ENCODE data around the gene BTN3A1.
A peak's percentile ranks its signal among the peaks of the same experiment; 100 is the strongest.

BTN3A1 gene

GRCh38 chr6:26398555-26398954 is 3.5 kb upstream of the BTN3A1 start:
- no peaks in the 10 kb centered on the region for H3K27me3 ChIP-seq (ENCODE audit: control insufficient read depth, insufficient read depth, low read length)
- no peak overlapping the region for H3K4me2 ChIP-seq (ENCODE audit: low read length)
- no peak overlapping the region for H3K9ac ChIP-seq (ENCODE audit: low read depth, low read length)
- peaks cover 20% of the 10 kb centered on the region for H3K4me1 ChIP-seq (ENCODE audit: control insufficient read depth, insufficient read depth, low read length)
- no peaks in the 10 kb centered on the region for H3K9me3 ChIP-seq (replicated peaks; ENCODE audit: low read length)
- H3K4me3 ChIP-seq (ENCODE audit: low read length), result no peak overlapping the region
- H3K36me3 ChIP-seq (ENCODE audit: insufficient read depth, low read length), result no peaks in the 10 kb centered on the region

GRCh38 chr6:26400626-26401025 is 1.4 kb upstream of the BTN3A1 start:
- no peaks in the 10 kb centered on the region for H3K27me3 ChIP-seq (ENCODE audit: control insufficient read depth, insufficient read depth, low read length)
- no peak overlapping the region for H3K4me3 ChIP-seq (ENCODE audit: low read length)
- no peaks in the 10 kb centered on the region for H3K9me3 ChIP-seq (replicated peaks; ENCODE audit: low read length)
- H3K9ac ChIP-seq (ENCODE audit: low read depth, low read length), result no peak overlapping the region
- H3K36me3 ChIP-seq (ENCODE audit: insufficient read depth, low read length), result no peaks in the 10 kb centered on the region
- H3K4me2 ChIP-seq (ENCODE audit: low read length), result no peak overlapping the region
- H3K4me1 ChIP-seq (ENCODE audit: control insufficient read depth, insufficient read depth, low read length), result peaks cover 8% of the 10 kb centered on the region

- Histone ChIP-seq H3K4me2 (ENCODE audit: low read length) (peak overlapping the region; percentile 81), H3K27me3 (ENCODE audit: control insufficient read depth, insufficient read depth, low read length) (no peaks in the 10 kb centered on the region), H3K4me3 (ENCODE audit: low read length) (peak overlapping the region; percentile 85), H3K4me1 (ENCODE audit: control insufficient read depth, insufficient read depth, low read length) (peaks cover 8% of the 10 kb centered on the region), H3K9ac (ENCODE audit: low read depth, low read length) (peak overlapping the region; percentile 78), H3K36me3 (ENCODE audit: insufficient read depth, low read length) (no peaks in the 10 kb centered on the region), H3K9me3 (replicated peaks; ENCODE audit: low read length) (no peaks in the 10 kb centered on the region)
These were observed 587 bp upstream of the BTN3A1 start for GRCh38 chr6:26401389-26401986.

GRCh38 chr6:26403893-26404292 is 1.8 kb downstream of the BTN3A1 start:
- Histone ChIP-seq H3K4me2 (ENCODE audit: low read length) (no peak overlapping the region), H3K4me3 (ENCODE audit: low read length) (no peak overlapping the region), H3K27me3 (ENCODE audit: control insufficient read depth, insufficient read depth, low read length) (no peaks in the 10 kb centered on the region), H3K9me3 (replicated peaks; ENCODE audit: low read length) (no peaks in the 10 kb centered on the region), H3K9ac (ENCODE audit: low read depth, low read length) (no peak overlapping the region), H3K36me3 (ENCODE audit: insufficient read depth, low read length) (no peaks in the 10 kb centered on the region), H3K4me1 (ENCODE audit: control insufficient read depth, insufficient read depth, low read length) (peaks cover 8% of the 10 kb centered on the region)

- Histone ChIP-seq H3K4me3 (ENCODE audit: low read length) (no peak overlapping the region), H3K27me3 (ENCODE audit: control insufficient read depth, insufficient read depth, low read length) (no peaks in the 10 kb centered on the region), H3K36me3 (ENCODE audit: insufficient read depth, low read length) (no peaks in the 10 kb centered on the region), H3K4me2 (ENCODE audit: low read length) (no peak overlapping the region), H3K4me1 (ENCODE audit: control insufficient read depth, insufficient read depth, low read length) (peaks cover 8% of the 10 kb centered on the region), H3K9ac (ENCODE audit: low read depth, low read length) (no peak overlapping the region), H3K9me3 (replicated peaks; ENCODE audit: low read length) (no peaks in the 10 kb centered on the region)
These were observed 2.5 kb downstream of the BTN3A1 start for GRCh38 chr6:26404546-26404945.

GRCh38 chr6:26408828-26409730 is 7.0 kb downstream of the BTN3A1 start:
- H3K4me2 ChIP-seq (ENCODE audit: low read length), result no peak overlapping the region
- no peak overlapping the region for H3K4me3 ChIP-seq (ENCODE audit: low read length)
- H3K4me1 ChIP-seq (ENCODE audit: control insufficient read depth, insufficient read depth, low read length), result peaks cover 4% of the 10 kb centered on the region
- H3K27me3 ChIP-seq (ENCODE audit: control insufficient read depth, insufficient read depth, low read length), result no peaks in the 10 kb centered on the region
- no peaks in the 10 kb centered on the region for H3K36me3 ChIP-seq (ENCODE audit: insufficient read depth, low read length)
- H3K9ac ChIP-seq (ENCODE audit: low read depth, low read length), result no peak overlapping the region
- no peaks in the 10 kb centered on the region for H3K9me3 ChIP-seq (replicated peaks; ENCODE audit: low read length)

- Histone ChIP-seq H3K4me3 (ENCODE audit: low read length) (no peak overlapping the region), H3K4me2 (ENCODE audit: low read length) (no peak overlapping the region), H3K36me3 (ENCODE audit: insufficient read depth, low read length) (no peaks in the 10 kb centered on the region), H3K4me1 (ENCODE audit: control insufficient read depth, insufficient read depth, low read length) (peaks cover 4% of the 10 kb centered on the region), H3K27me3 (ENCODE audit: control insufficient read depth, insufficient read depth, low read length) (no peaks in the 10 kb centered on the region), H3K9me3 (replicated peaks; ENCODE audit: low read length) (no peaks in the 10 kb centered on the region), H3K9ac (ENCODE audit: low read depth, low read length) (no peak overlapping the region)
These were observed 9.7 kb downstream of the BTN3A1 start for GRCh38 chr6:26411751-26412150.

- H3K4me1 ChIP-seq (ENCODE audit: control insufficient read depth, insufficient read depth, low read length), result peaks cover 4% of the 10 kb centered on the region
- H3K27me3 ChIP-seq (ENCODE audit: control insufficient read depth, insufficient read depth, low read length), result no peaks in the 10 kb centered on the region
- H3K36me3 ChIP-seq (ENCODE audit: insufficient read depth, low read length), result no peaks in the 10 kb centered on the region
- H3K4me2 ChIP-seq (ENCODE audit: low read length), result no peak overlapping the region
- H3K9ac ChIP-seq (ENCODE audit: low read depth, low read length), result no peak overlapping the region
- H3K9me3 ChIP-seq (replicated peaks; ENCODE audit: low read length), result no peaks in the 10 kb centered on the region
- no peak overlapping the region for H3K4me3 ChIP-seq (ENCODE audit: low read length)
These were observed 10.2 kb downstream of the BTN3A1 start for GRCh38 chr6:26412228-26412627.

- Histone ChIP-seq H3K4me2 (ENCODE audit: low read length) (no peak overlapping the region), H3K4me1 (ENCODE audit: control insufficient read depth, insufficient read depth, low read length) (peaks cover 4% of the 10 kb centered on the region), H3K9ac (ENCODE audit: low read depth, low read length) (no peak overlapping the region), H3K27me3 (ENCODE audit: control insufficient read depth, insufficient read depth, low read length) (no peaks in the 10 kb centered on the region), H3K36me3 (ENCODE audit: insufficient read depth, low read length) (no peaks in the 10 kb centered on the region), H3K9me3 (replicated peaks; ENCODE audit: low read length) (no peaks in the 10 kb centered on the region), H3K4me3 (ENCODE audit: low read length) (no peak overlapping the region)
These were observed 10.9 kb downstream of the BTN3A1 start for GRCh38 chr6:26412954-26413353.

- peaks cover 4% of the 10 kb centered on the region for H3K4me1 ChIP-seq (ENCODE audit: control insufficient read depth, insufficient read depth, low read length)
- H3K9ac ChIP-seq (ENCODE audit: low read depth, low read length), result no peak overlapping the region
- no peak overlapping the region for H3K4me2 ChIP-seq (ENCODE audit: low read length)
- no peak overlapping the region for H3K4me3 ChIP-seq (ENCODE audit: low read length)
- H3K27me3 ChIP-seq (ENCODE audit: control insufficient read depth, insufficient read depth, low read length), result no peaks in the 10 kb centered on the region
- no peaks in the 10 kb centered on the region for H3K9me3 ChIP-seq (replicated peaks; ENCODE audit: low read length)
- no peaks in the 10 kb centered on the region for H3K36me3 ChIP-seq (ENCODE audit: insufficient read depth, low read length)
These were observed 12.2 kb downstream of the BTN3A1 start for GRCh38 chr6:26414281-26414680.

GRCh38 chr6:26415036-26415614 is 13.1 kb downstream of the BTN3A1 start:
- Histone ChIP-seq H3K27me3 (ENCODE audit: control insufficient read depth, insufficient read depth, low read length) (no peaks in the 10 kb centered on the region), H3K4me2 (ENCODE audit: low read length) (no peak overlapping the region), H3K9me3 (replicated peaks; ENCODE audit: low read length) (no peaks in the 10 kb centered on the region), H3K4me3 (ENCODE audit: low read length) (no peak overlapping the region), H3K9ac (ENCODE audit: low read depth, low read length) (no peak overlapping the region), H3K4me1 (ENCODE audit: control insufficient read depth, insufficient read depth, low read length) (peaks cover 4% of the 10 kb centered on the region), H3K36me3 (ENCODE audit: insufficient read depth, low read length) (no peaks in the 10 kb centered on the region)

Data from skeletal muscle satellite cell (primary cell).